Lung (tissue), 12 donors: ENCODE results near the gene HECTD4. TPM values are rescaled to one million over a fixed set of nuclear protein-coding genes. Genes with fewer than 3 reads are reported as not detected.

Experiments
- ATAC-seq: fragments of 200-7000 bp; cut with Tn5 transposase; one replicate; pipeline ENCODE4 v1.9.1; 2020; ENCODE audit warnings: moderate number of reproducible peaks; ENCODE audit not compliant: insufficient read depth, low FRiP score
- DNase-seq, 3 donors: peaks; one replicate each; pipeline ENCODE4 v3.0.0-alpha.2; 2013 to 2017
- H3K27ac ChIP-seq, 2 donors: one replicate each; pipeline ENCODE4 v1.5.1; 2013; ENCODE audit warnings: mild to moderate bottlenecking in 2 of 2, moderate library complexity in 2 of 2, control low read depth in 1 of 2, inconsistent platforms in 1 of 2, low read depth in 1 of 2, low read length in 1 of 2
- H3K27me3 ChIP-seq, 3 donors: one replicate each; pipeline ENCODE4 v1.5.1; 2013; ENCODE audit warnings: low read length in 2 of 3; ENCODE audit not compliant: control insufficient read depth in 3 of 3, insufficient read depth in 3 of 3
- H3K36me3 ChIP-seq, 4 donors: one replicate each; pipeline ENCODE4 v1.5.1; 2013; ENCODE audit warnings: low read length in 4 of 4, mild to moderate bottlenecking in 1 of 4, moderate library complexity in 1 of 4; ENCODE audit not compliant: control insufficient read depth in 4 of 4, insufficient read depth in 4 of 4
- H3K4me1 ChIP-seq, 5 donors: one replicate each; pipeline ENCODE4 v1.5.1; 2013; ENCODE audit warnings: low read length in 5 of 5, mild to moderate bottlenecking in 2 of 5, moderate library complexity in 1 of 5; ENCODE audit not compliant: control insufficient read depth in 5 of 5, insufficient read depth in 5 of 5
- H3K4me3 ChIP-seq: one replicate; pipeline ENCODE4 v1.5.1; 2013; ENCODE audit warnings: mild to moderate bottlenecking, control low read depth, moderate library complexity
- H3K9ac ChIP-seq, 2 donors: one replicate each; pipeline ENCODE4 v1.5.1; 2013; ENCODE audit warnings: low read length in 2 of 2, control low read depth in 1 of 2; ENCODE audit not compliant: insufficient read depth in 1 of 2
- H3K9me3 ChIP-seq, 4 donors: one replicate each; pipeline ENCODE4 v1.5.1; 2013; ENCODE audit warnings: low read length in 3 of 4, mild to moderate bottlenecking in 1 of 4, moderate library complexity in 1 of 4; ENCODE audit not compliant: control insufficient read depth in 4 of 4, insufficient read depth in 3 of 4
- CTCF ChIP-seq: IDR thresholded peaks from 2 replicates; pipeline ENCODE4 v1.5.1; 2012; ENCODE audit warnings: mild to moderate bottlenecking; ENCODE audit errors: control extremely low read depth, extremely low read depth
- WGBS, 2 donors: extraction: QIAGEN DNeasy Blood & Tissue Kit; methylation state at CpG; one replicate each; pipeline ENCODE4 v1.1.7; 2013; 5-methylcytosine and 5-hydroxymethylcytosine counted together
- polyA plus RNA-seq, 2 donors: library from polyadenylated mRNA; stranded (reverse); fragments of 200-250 nt; gene quantifications; one replicate each; pipeline ENCODE4 v1.2.1, GENCODE V29; 2013
- total RNA-seq, 2 donors: library from RNA; depleted of rRNA in 1 of 2; stranded (reverse); fragments of >200 nt in 1 of 2; gene quantifications; one replicate each; pipeline ENCODE4 v1.2.1, GENCODE V29; 2014 to 2021
- donor health status: control.
- donor health status: control.
- donor health status: Bipolar disorder and iron deficiency.
- donor health status: healthy.
- donor health status: DM: yes; HTN: yes; CAD: no.

HECTD4 gene
- total and polyA plus RNA-seq, 4 donors = 4.5 to 96.5 (median 35.7) TPM

GRCh38 chr12:112149596-112149995, 232.6 kb downstream of the HECTD4 start:
- H3K4me1 ChIP-seq = peaks cover 0 to 4% (median 0%) of the 10 kb centered on the region in 5 donors
- no peak overlapping the region for H3K9ac ChIP-seq
- TF ChIP-seq CTCF = no peak
- peak overlapping the region in 1 of 2 donors; percentile 26 for H3K27ac ChIP-seq
- H3K36me3 ChIP-seq = peaks cover 37 to 63% (median 54%) of the 10 kb centered on the region in 4 donors
- peak; percentile 23 to 50 (median 38) for DNase-seq
- H3K27me3 ChIP-seq = no peaks in the 10 kb centered on the region
- H3K4me3 ChIP-seq = no peak overlapping the region
- peak; percentile 58 for ATAC-seq
- no peaks in the 10 kb centered on the region for H3K9me3 ChIP-seq
- WGBS, 2 donors = 72 to 86% methylated on average over 5 of the region's 5 CpGs

- DNase-seq (peak in 2 of 3 donors; percentile 25 to 29), ATAC-seq (no peak)
- 81 to 86% methylated on average over 3 of the region's 3 CpGs for WGBS, 2 donors
- Histone ChIP-seq H3K27me3 (no peaks in the 10 kb centered on the region), H3K9ac (no peak overlapping the region), H3K9me3 (no peaks in the 10 kb centered on the region), H3K4me1 (peaks cover 0 to 4% (median 0%) of the 10 kb centered on the region in 5 donors), H3K27ac (no peak overlapping the region), H3K36me3 (peaks cover 35 to 64% (median 54%) of the 10 kb centered on the region in 4 donors), H3K4me3 (no peak overlapping the region)
- no peak for TF ChIP-seq CTCF
Observed at GRCh38 chr12:112148031-112148513, 234.2 kb downstream of the HECTD4 start.

- DNase-seq = no peak
- Histone ChIP-seq H3K36me3 (peaks cover 24 to 50% (median 49%) of the 10 kb centered on the region in 4 donors), H3K27ac (no peak overlapping the region), H3K4me3 (no peak overlapping the region), H3K9ac (no peak overlapping the region), H3K4me1 (peaks cover 0 to 4% (median 0%) of the 10 kb centered on the region in 5 donors), H3K27me3 (no peaks in the 10 kb centered on the region), H3K9me3 (no peaks in the 10 kb centered on the region)
- no peak for TF ChIP-seq CTCF
- WGBS, 2 donors = 93 to 100% methylated on average over 1 of the region's 1 CpG
- no peak for ATAC-seq
Observed at GRCh38 chr12:112146123-112146522, 236.1 kb downstream of the HECTD4 start.

- no peak overlapping the region for H3K27ac ChIP-seq
- peaks cover 0 to 1% (median 0%) of the 10 kb centered on the region in 5 donors for H3K4me1 ChIP-seq
- H3K9ac ChIP-seq = no peak overlapping the region
- no peak for TF ChIP-seq CTCF
- no peak overlapping the region for H3K4me3 ChIP-seq
- 47 to 74% methylated on average over 5 of the region's 5 CpGs for WGBS, 2 donors
- ATAC-seq (no peak), DNase-seq (no peak)
- H3K27me3 ChIP-seq = no peaks in the 10 kb centered on the region
- peaks cover 22 to 48% (median 37%) of the 10 kb centered on the region in 4 donors for H3K36me3 ChIP-seq
- H3K9me3 ChIP-seq = no peaks in the 10 kb centered on the region
Observed at GRCh38 chr12:112140728-112141127, 241.5 kb downstream of the HECTD4 start.
